A549 (cell line): ENCODE data around the gene KCNMA1. TPM values are rescaled to one million over a fixed set of nuclear protein-coding genes. Genes with fewer than 3 reads are reported as not detected.

ENCODE experiments used
- ATAC-seq, 2 experiments: fragments of 200-7000 bp in 1 of 2; fragments of >200 bp in 1 of 2; cut with Nextera tagmentation in 1 of 2; cut with Tn5 transposase in 1 of 2; 3 replicates each; pipeline versions ENCODE4 v1.8.0 to v1.9.1; 2018 to 2020; ENCODE audit warnings: mild to moderate bottlenecking in 1 of 2, moderate library complexity in 1 of 2
- CTCF ChIA-PET: fragments of 300-600 bp; sonication (Branson Sonifier 250); formaldehyde crosslinking; extraction: SDS; loops from one replicate; lab custom pipeline; 2021; ENCODE audit warnings: antibody characterized with exemption, inconsistent platforms; lab: Yijun Ruan, JAX
- POLR2A ChIA-PET: fragments of 350-600 bp; formaldehyde crosslinking; extraction: SDS; loops from one replicate; lab custom pipeline; 2021; ENCODE audit warnings: antibody characterized with exemption, inconsistent platforms; lab: Yijun Ruan, JAX
- DNase-seq, 2 experiments: peaks; one replicate each; pipeline versions ENCODE4 v3.0.0 to v3.0.0-alpha.2; 2011 to 2016; ENCODE audit warnings: low read depth in 1 of 2, low spot score in 1 of 2
- FAIRE-seq: peaks from 2 replicates; lab custom pipeline; 2011; peaks lifted over from hg19 to GRCh38; lab: Jason Lieb, UNC
- H3K27ac ChIP-seq, 2 experiments: fragments of >200 bp; sonication (Bioruptor Twin); formaldehyde crosslinking; 3 replicates each; pipeline ENCODE4 v1.5.1; 2016 to 2017
- H3K4me1 ChIP-seq: fragments of >200 bp; sonication (Bioruptor Twin); formaldehyde crosslinking; 3 replicates; pipeline ENCODE4 v1.6.1; 2016
- H3K4me2 ChIP-seq: fragments of >200 bp; sonication (Bioruptor Twin); formaldehyde crosslinking; 3 replicates; pipeline ENCODE4 v1.6.1; 2016
- H3K4me3 ChIP-seq: fragments of >200 bp; sonication (Bioruptor Twin); formaldehyde crosslinking; 3 replicates; pipeline ENCODE4 v1.5.1; 2016
- H3K9me3 ChIP-seq: fragments of >200 bp; sonication (Bioruptor Twin); formaldehyde crosslinking; 3 replicates; pipeline ENCODE4 v1.6.1; 2016
- CBX8 ChIP-seq: fragments of 200-600 bp; sonication (generic); IDR thresholded peaks from 2 replicates; pipeline ENCODE4 v1.6.1; 2016
- ESRRA ChIP-seq: fragments of 150-350 bp; IDR thresholded peaks from 2 replicates; pipeline ENCODE4 v1.6.1; 2014; ENCODE audit warnings: mild to moderate bottlenecking, low read length, borderline replicate concordance
- FOSB ChIP-seq: fragments of 250-450 bp; sonication (Bioruptor Pico); IDR thresholded peaks from 2 replicates; pipeline ENCODE4 v1.5.0; 2020; ENCODE audit warnings: mild to moderate bottlenecking, moderate library complexity
- HOXA7 ChIP-seq: fragments of 250-450 bp; sonication (Bioruptor Pico); IDR thresholded peaks from 2 replicates; pipeline ENCODE4 v1.5.0; 2020; ENCODE audit warnings: mild to moderate bottlenecking, moderate library complexity
- HOXB13 ChIP-seq: fragments of 250-450 bp; sonication (Bioruptor Pico); IDR thresholded peaks from 2 replicates; pipeline ENCODE4 v1.5.0; 2020; ENCODE audit warnings: low read depth, mild to moderate bottlenecking, moderate library complexity
- HOXB5 ChIP-seq: fragments of 250-450 bp; sonication (Bioruptor Pico); IDR thresholded peaks from 2 replicates; pipeline ENCODE4 v1.5.0; 2020; ENCODE audit warnings: mild to moderate bottlenecking, moderate library complexity
- JUN ChIP-seq, 2 experiments: fragments of >200 bp; sonication (Bioruptor Twin); formaldehyde crosslinking; IDR thresholded peaks; 2 replicates in 1 of 2; 3 replicates in 1 of 2; pipeline ENCODE4 v1.6.1; 2016 to 2017
- JUNB ChIP-seq: fragments of >200 bp; sonication (Bioruptor Twin); formaldehyde crosslinking; IDR thresholded peaks from 2 replicates; pipeline ENCODE4 v1.6.1; 2016
- KDM1A ChIP-seq: fragments of 200-600 bp; sonication (generic); IDR thresholded peaks from 2 replicates; pipeline ENCODE4 v1.6.1; 2016; ENCODE audit warnings: low read depth, mild to moderate bottlenecking
- MAFK ChIP-seq: fragments of 450-650 bp; IDR thresholded peaks from 2 replicates; pipeline ENCODE4 v1.6.1; 2014; ENCODE audit not compliant: partially characterized antibody
- MAZ ChIP-seq: fragments of 150-350 bp; IDR thresholded peaks from 2 replicates; pipeline ENCODE4 v1.6.1; 2014; ENCODE audit warnings: antibody characterized with exemption, low read depth, low read length, borderline replicate concordance
- MYC ChIP-seq: IDR thresholded peaks from 2 replicates; pipeline ENCODE4 v1.6.1; 2012; ENCODE audit warnings: mild to moderate bottlenecking, inconsistent platforms, low read length, improper control_type of control experiment, borderline replicate concordance
- NFE2L2 ChIP-seq: fragments of 150-350 bp; conservative IDR thresholded peaks from 2 replicates; pipeline ENCODE4 v1.6.1; 2014; ENCODE audit warnings: low read length
- NR3C1 ChIP-seq: fragments of >200 bp; sonication (Bioruptor Twin); formaldehyde crosslinking; IDR thresholded peaks from 3 replicates; pipeline ENCODE4 v1.6.1; 2017
- PHF8 ChIP-seq: fragments of 200-600 bp; sonication (generic); IDR thresholded peaks from 2 replicates; pipeline ENCODE4 v1.6.1; 2016; ENCODE audit warnings: low read depth, mild to moderate bottlenecking, antibody characterized with exemption, moderate library complexity, borderline replicate concordance
- POLR2A ChIP-seq: IDR thresholded peaks from 2 replicates; pipeline ENCODE4 v1.6.1; 2012; ENCODE audit warnings: mild to moderate bottlenecking, low read length
- RNF2 ChIP-seq: fragments of 200-600 bp; sonication (generic); IDR thresholded peaks from 2 replicates; pipeline ENCODE4 v1.6.1; 2016; ENCODE audit warnings: low read depth, mild to moderate bottlenecking, antibody characterized with exemption, moderate library complexity, borderline replicate concordance
- SREBF2 ChIP-seq: fragments of 450-650 bp; IDR thresholded peaks from 2 replicates; pipeline ENCODE4 v1.6.1; 2014; ENCODE audit warnings: mild to moderate bottlenecking, moderate library complexity
- TFCP2L1 ChIP-seq: fragments of 250-450 bp; sonication (Bioruptor Pico); IDR thresholded peaks from 2 replicates; pipeline ENCODE4 v1.5.0; 2021; ENCODE audit warnings: mild to moderate bottlenecking
- ZSCAN20 ChIP-seq: fragments of 250-450 bp; sonication (Bioruptor Pico); IDR thresholded peaks from 2 replicates; pipeline ENCODE4 v1.8.0; 2022; ENCODE audit warnings: mild to moderate bottlenecking, moderate library complexity
- WGBS: methylation state at CpG from one replicate; pipeline ENCODE4 v1.1.6; 2017; ENCODE audit errors: missing lambda C conversion rate; 5-methylcytosine and 5-hydroxymethylcytosine counted together
- polyA plus RNA-seq, 4 experiments: library from polyadenylated mRNA; depleted of rRNA in 3 of 4; stranded (reverse); fragments of >200 nt; fragmentation: RNase III in 1 of 4; extraction: RNeasy Plus Mini Kit Qiagen cat#74134 plus additional on column Dnase treatment in 1 of 4; gene quantifications; 2 replicates in 3 of 4; 3 replicates in 1 of 4; pipeline ENCODE4 v1.2.3, GENCODE V29; 2011 to 2017
- TF ChIP-seq, protein P1 (sequence below): fragments of 250-450 bp; sonication (Bioruptor Pico); IDR thresholded peaks from 2 replicates; pipeline ENCODE4 v1.5.0; 2020; ENCODE audit warnings: low read depth, mild to moderate bottlenecking, moderate library complexity
- TF ChIP-seq, protein P2 (sequence below): fragments of >200 bp; sonication (Bioruptor Twin); formaldehyde crosslinking; IDR thresholded peaks from 3 replicates; pipeline ENCODE4 v1.5.1; 2016

The KCNMA1 gene
- polyA plus RNA-seq, 2 of the 4 experiments (the other 2 are of a cell fraction): 14.9 to 30.6 TPM

DNA sequence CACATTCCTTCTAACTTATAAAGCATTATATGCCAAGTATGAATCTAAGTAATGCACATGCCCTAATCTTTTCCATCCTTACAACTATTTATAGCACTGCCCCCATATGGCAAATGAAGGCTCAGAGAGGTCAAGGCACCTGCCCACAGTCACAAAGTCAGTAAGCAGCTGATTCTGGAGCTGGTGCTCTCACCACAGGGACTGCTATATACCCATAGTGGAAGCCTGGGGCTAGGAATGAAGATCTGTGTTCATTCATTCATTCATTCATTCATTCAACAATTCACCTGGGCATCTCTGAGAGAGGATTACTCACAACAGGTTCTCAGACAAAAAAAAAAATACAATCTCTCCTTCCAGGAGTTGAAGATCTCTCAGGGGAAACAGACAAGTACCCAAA is 213.4 kb downstream of the KCNMA1 start:
- Histone ChIP-seq H3K4me3 (no peak overlapping the region), H3K4me1 (no peaks in the 10 kb centered on the region), H3K4me2 (no peak overlapping the region)
- TF ChIP-seq HOXB13: no peak
- no peak for TF ChIP-seq NR3C1
- TF ChIP-seq, all 56 proteins: peak for 0
- ChIA-PET POLR2A (no interaction called here), CTCF (interaction anchor here (0.8 to 1.6 kb wide), 3 partner anchors 9 to 85 kb away, joined by 3 to 5 read pairs (median 3); no protein-coding TSS in a partner anchor)
- H3K27ac ChIP-seq: no peak overlapping the region
- DNase-seq: no peak
- no peak for FAIRE-seq
- ATAC-seq: no peak
- no peaks in the 10 kb centered on the region for H3K9me3 ChIP-seq

DNA sequence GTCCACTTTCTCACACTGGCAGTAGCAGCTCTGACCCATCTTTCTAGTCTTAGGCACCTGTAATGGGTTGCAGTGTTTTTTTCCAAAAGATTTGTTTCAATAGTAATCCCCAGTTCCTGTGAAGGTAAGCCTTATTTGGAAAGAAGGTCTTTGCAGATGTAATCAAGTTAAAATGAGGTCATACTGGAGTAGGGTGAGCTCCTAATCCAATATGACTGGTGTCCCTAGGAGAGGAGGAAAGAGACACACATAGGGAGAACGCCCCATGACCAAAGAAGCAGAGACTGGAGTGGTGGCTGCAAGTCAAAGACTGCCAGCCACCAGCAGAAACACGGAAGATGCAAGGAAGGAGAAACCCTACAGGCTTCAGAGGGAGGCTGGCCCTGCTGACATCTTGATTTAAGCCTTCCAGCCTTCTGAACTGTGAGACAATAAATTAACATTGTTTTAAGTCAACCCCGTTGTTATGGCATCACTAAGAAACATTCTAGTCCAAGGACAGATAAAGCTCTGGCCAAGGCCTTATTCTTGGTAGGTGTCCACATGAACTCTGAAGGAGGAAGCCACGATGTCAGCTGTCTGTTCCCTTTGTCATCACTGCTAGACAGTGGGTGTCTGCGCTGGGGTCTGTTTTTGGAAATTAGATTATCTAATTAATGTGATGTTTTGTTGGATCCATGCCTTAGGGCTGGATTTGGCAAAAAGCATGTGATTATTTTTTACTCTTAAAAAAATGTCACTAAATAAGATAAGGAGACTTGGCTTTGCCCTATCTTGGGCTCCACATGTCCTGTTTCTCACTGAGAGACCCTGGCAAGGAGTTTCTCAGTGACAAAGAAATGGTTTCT is 214.9 kb downstream of the KCNMA1 start:
- TF ChIP-seq, protein P1, sequence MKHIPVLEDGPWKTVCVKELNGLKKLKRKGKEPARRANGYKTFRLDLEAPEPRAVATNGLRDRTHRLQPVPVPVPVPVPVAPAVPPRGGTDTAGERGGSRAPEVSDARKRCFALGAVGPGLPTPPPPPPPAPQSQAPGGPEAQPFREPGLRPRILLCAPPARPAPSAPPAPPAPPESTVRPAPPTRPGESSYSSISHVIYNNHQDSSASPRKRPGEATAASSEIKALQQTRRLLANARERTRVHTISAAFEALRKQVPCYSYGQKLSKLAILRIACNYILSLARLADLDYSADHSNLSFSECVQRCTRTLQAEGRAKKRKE (CRISPR knock-in tag): no peak
- TF ChIP-seq JUNB (no peak), JUN (IDR thresholded peaks at IDR 0.05) (no peak), HOXA7 (CRISPR knock-in tag) (no peak)
- Histone ChIP-seq H3K27ac (no peak overlapping the region), H3K4me3 (no peak overlapping the region), H3K4me2 (no peak overlapping the region), H3K9me3 (no peaks in the 10 kb centered on the region), H3K4me1 (peaks cover 2% of the 10 kb centered on the region)
- ChIA-PET POLR2A (no interaction called here), CTCF (interaction anchor here (0.6 to 1.9 kb wide), 6 partner anchors 11 to 257 kb away, joined by 3 to 5 read pairs (median 3); no protein-coding TSS in a partner anchor)
- no peak for DNase-seq
- no peak for FAIRE-seq
- ATAC-seq: no peak
- WGBS: 64% methylated on average over 5 of the region's 5 CpGs

DNA sequence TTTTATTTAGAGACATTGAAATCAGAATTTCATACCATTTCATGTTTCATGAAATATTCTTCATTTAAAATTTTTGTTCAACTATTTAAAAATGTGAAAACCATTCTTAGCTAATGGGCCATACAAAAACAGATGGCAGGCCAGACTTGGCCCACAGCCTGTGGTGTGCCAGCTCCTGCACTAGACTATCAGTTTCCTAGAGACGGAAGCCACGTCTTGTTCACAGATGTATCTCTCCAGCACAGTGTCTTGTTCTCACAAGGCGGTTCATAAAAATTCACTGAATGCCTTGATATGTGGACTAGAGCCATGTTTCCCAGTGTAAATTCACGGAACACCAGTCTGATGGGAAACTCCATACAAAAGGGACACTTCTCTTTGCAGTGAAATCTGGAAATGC is 216.0 kb downstream of the KCNMA1 start:
- no peak for FAIRE-seq

DNA sequence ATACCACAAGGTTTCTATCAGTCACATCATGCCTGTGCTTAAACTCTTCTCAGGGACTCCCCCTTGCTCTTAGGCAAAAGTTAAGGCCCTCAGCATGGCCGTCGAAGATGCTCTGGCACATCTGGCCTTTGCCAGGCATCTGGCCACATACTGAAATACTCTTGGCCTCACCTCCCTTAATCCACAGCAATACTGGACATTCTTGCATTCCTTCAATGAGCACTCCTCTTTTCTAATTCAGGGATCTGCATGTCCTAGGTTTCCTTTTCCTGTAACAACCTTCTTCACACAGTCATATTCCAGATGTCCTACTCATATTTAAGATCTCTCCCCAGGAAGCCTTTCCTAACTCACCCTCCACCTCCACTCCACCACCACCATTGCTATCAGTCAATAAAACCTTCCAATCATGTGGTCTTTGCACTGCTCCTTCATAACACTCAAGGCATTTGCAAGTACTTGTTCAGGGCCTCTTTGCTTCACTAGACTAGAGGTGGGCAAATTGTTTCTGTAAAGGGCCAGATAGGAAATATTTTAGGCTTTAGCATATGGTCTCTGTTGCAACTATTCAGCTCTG is 216.6 kb downstream of the KCNMA1 start:
- Histone ChIP-seq H3K9me3 (no peaks in the 10 kb centered on the region), H3K4me3 (no peak overlapping the region), H3K4me2 (no peak overlapping the region), H3K4me1 (peaks cover 19% of the 10 kb centered on the region), H3K27ac (no peak overlapping the region)
- no peak for DNase-seq
- CTCF ChIA-PET: interaction anchor here (1.1 to 1.9 kb wide), 3 partner anchors 11 to 221 kb away, joined by 3 to 6 read pairs (median 3); no protein-coding TSS in a partner anchor
- WGBS: 92% methylated on average over 2 of the region's 2 CpGs
- no peak for FAIRE-seq
- POLR2A ChIA-PET: no interaction called here
- no peak for ATAC-seq
- TF ChIP-seq NR3C1 (no peak), POLR2A (no peak), NFE2L2 (no peak), TFCP2L1 (no peak), MYC (no peak), JUN (IDR thresholded peaks at IDR 0.05) (no peak), SREBF2 (no peak), KDM1A (no peak), MAFK (no peak), ESRRA (no peak), HOXB5 (CRISPR knock-in tag) (no peak), ZSCAN20 (CRISPR knock-in tag) (no peak), RNF2 (no peak), MAZ (no peak)
- TF ChIP-seq, protein P2, sequence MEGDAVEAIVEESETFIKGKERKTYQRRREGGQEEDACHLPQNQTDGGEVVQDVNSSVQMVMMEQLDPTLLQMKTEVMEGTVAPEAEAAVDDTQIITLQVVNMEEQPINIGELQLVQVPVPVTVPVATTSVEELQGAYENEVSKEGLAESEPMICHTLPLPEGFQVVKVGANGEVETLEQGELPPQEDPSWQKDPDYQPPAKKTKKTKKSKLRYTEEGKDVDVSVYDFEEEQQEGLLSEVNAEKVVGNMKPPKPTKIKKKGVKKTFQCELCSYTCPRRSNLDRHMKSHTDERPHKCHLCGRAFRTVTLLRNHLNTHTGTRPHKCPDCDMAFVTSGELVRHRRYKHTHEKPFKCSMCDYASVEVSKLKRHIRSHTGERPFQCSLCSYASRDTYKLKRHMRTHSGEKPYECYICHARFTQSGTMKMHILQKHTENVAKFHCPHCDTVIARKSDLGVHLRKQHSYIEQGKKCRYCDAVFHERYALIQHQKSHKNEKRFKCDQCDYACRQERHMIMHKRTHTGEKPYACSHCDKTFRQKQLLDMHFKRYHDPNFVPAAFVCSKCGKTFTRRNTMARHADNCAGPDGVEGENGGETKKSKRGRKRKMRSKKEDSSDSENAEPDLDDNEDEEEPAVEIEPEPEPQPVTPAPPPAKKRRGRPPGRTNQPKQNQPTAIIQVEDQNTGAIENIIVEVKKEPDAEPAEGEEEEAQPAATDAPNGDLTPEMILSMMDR: no peak
- TF ChIP-seq, protein P1 (CRISPR knock-in tag): no peak

More for the DNA sequence above, 216.0 kb downstream of the KCNMA1 start:
- CTCF ChIA-PET: interaction anchor here (1.1 to 1.3 kb wide), 2 partner anchors 12 to 85 kb away, joined by 3 read pairs; no protein-coding TSS in a partner anchor
- Histone ChIP-seq H3K4me3 (no peak overlapping the region), H3K27ac (no peak overlapping the region), H3K9me3 (no peaks in the 10 kb centered on the region), H3K4me1 (peaks cover 13% of the 10 kb centered on the region), H3K4me2 (no peak overlapping the region)
- DNase-seq (no peak), ATAC-seq (no peak)
- POLR2A ChIA-PET: no interaction called here
- 87% methylated on average over 4 of the region's 4 CpGs for WGBS
- TF ChIP-seq JUN (IDR thresholded peaks at IDR 0.05): no peak
- no peak for TF ChIP-seq CBX8
- no peak for TF ChIP-seq PHF8
- no peak for TF ChIP-seq FOSB
